NCI-H1105 treated with DMSO at 0.1 percent for 48 hours (cell line): ENCODE measurements around the gene MBL2.
A peak's percentile ranks its signal among the peaks of the same experiment; 100 is the strongest.

Source experiments
- DNase-seq: peaks from one replicate; lab custom pipeline; 2025; lab: John Stamatoyannopoulos, UW

The MBL2 gene

DNA sequence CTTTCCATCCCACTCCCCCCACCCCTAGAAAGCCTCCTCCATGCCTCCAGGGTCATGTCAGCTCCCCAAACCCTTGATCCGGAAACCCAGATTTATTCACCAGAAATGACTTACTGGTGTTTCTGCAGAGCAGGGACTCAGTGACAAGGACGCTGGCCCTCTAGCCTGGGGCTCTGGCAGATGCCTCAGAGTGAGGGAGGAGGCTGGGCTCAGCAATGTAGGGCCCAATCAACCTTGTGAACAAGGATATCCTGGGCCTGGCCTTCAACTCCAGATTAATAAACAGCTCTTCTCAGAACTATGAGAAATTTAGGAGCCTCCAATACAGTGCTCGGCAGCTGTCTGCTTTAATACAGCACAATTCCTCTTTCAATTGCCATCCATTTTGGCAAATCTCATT lies at the start of gene MBL2:
Gene MBL2 (minus strand): TSS at position 162 of the 400 bp plus-strand sequence. CDS start 1,149 bp downstream, outside the sequence.
- DNase-seq = no peak

DNA sequence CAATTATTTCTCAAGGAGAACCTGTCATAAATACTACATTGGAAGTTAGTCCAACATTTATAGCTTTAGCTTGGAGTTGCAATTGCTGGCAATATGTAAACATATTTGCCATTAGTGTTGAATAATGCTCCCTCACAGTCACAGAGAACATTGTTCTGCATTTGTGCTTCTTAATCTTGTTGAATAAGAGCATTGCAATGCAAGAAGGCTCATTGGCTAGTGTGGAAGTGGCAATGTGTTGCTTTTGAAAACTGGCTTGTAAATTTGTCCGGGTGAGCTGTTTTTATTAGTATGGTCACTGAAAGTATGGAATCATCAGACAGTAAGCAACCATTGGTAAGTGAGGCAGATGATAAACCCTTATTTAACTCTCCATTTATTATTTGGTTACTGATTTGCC lies 47.7 kb upstream of the MBL2 start:
- DNase-seq = no peak

DNA sequence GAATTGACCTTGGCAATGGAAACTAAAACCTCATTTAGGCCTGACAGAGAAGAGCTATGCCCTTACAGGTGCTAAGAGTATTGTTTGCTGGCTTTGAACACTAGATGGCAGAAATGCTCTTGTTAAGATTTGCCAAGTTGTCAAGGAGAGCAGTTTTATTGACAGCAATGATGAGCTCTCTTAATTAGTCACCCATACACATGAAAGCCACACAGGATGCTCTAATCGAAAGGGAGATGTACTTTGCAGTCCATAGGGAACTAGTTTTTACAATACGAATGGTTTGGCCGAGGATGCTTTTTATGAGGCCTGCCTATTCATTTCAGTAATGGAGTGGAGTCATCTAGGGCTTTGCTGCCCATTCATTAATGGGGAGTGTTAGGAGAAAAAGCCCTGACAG lies 45.4 kb upstream of the MBL2 start:
- DNase-seq = peak; percentile 10

DNA sequence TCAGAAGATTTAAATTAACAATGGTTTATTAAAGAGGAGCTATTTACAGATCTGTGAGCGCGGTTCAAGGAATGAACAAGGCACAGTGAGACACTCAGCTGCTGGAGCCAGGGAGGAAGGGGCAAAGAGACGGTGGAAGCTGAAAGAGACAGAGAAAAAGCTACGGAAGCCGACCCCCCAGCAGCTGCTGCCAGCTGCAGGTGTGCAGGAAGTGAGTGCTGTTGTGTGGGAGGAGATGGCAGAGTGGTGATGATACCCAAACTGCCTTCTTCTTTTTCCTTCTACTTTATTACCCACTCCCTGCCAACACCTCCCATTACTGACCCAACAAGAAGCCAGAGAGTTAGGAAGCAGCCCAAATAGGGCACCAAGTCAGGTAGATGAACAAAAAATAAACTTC lies 41.9 kb upstream of the MBL2 start:
- no peak for DNase-seq

DNA sequence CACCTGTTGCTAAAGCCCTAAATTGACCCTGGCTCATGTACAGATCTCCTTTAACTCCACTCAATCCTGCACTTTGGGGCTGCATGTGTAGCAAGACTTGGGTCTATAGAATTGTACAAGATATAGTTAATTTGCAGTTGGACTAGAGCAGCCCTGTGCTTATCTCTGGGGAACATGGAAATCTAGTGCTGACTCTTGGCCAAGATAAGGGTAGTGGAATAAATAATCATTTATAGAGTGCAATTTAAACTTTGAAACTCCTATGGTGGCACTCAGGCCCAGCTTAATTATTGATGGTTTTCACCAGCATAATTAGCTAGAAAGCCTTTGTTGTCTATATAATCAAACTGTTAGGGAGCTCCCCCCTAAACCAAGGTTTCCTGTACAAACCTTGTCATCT lies 39.2 kb upstream of the MBL2 start:
- no peak for DNase-seq

DNA sequence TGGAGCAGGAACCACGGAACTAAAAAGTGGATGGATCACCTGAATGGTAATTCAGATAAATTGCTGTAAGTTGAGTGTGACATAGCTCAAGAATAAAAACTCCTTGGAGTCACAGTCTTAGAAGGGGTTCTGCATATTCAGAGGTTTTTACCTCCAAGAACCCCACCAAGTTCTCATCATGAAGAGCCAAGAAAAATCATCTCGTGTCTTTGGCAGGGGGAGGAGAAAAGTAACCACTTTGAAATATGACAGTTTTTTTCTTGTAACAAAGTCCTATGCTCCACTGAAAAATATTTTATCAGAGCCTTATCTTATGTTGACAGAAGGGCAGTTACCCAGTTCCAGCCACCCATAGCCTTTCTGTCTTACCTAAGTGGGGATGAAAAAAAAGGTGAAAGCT lies 38.2 kb upstream of the MBL2 start:
- DNase-seq = no peak

DNA sequence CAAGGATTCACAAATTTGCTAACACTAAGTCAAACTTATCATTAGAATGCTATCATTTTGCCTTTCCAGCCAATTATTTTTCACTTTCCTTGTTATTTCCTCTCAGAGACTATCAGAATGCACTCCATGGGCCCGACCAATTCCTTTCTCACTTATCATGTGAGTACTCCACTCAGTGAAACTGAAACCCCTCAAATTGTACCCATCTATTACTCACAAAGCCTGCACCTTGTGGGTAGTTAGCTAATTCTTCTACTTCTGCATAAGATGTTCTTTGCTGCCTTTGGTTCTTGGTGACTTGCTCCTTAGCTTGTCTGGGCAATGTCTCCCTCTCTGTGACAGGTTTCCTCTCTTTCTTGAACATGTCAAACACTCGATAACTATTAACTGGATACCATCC lies 35.2 kb upstream of the MBL2 start:
- DNase-seq = no peak

DNA sequence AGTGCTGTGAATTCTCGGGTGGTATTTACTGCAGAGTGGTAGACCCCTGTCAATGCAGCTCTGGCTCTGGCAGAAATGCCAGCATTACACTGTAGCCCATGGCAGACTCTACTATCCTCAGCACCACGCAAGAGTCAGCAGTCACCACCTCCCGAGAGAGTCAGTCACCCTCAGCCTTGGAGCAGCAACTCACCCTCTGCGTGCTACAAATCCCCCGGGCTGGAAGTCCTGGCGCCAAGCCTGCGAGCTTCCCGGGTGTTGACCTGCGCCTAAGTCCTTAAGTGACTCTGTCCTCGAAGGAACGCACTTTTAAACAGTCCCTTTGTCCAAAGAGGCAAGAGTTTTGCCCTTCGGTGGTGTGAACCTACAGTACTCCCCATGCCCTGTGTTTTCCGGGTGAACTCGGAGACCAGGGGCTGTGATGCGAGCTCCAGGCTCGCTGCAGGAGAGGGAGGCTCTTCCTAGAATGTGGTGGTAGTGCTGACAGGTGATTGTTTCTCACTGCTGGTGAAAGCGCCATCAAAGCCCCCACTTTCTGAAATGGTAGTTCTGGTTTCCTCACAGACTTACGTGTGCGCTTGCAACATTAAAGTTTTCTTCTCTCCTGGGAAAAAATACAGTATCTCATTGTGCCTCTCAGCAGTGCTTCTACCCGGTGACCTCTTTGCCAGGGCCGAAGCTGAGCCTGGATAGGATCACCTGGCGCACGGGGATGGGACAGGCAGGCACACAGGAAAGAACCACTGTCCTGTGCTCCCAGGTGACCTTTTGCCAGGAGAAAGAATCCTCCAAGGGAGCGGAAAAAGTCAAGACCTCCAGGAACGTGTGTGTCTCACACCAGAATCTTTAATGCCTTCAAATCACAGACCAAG lies 33.1 kb upstream of the MBL2 start:
- DNase-seq = no peak

DNA sequence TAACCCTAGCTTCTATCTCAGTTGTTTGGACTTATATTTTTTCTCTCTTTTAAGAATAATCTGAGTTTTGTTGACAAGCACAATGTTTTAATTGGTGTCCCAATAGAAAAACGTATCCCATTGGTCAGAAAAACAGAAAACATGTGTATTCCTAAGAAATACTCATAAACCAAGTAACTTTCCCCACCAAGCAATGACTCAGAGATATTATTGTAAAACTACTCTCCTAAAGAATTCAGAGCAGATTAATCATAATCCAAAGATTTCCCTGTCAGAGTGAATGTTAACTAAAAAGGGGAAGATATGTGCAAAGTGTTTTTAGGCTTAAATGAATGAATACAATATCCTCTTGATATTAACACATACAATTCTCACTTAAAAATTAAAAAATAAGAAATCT lies 29.4 kb upstream of the MBL2 start:
- DNase-seq = no peak

DNA sequence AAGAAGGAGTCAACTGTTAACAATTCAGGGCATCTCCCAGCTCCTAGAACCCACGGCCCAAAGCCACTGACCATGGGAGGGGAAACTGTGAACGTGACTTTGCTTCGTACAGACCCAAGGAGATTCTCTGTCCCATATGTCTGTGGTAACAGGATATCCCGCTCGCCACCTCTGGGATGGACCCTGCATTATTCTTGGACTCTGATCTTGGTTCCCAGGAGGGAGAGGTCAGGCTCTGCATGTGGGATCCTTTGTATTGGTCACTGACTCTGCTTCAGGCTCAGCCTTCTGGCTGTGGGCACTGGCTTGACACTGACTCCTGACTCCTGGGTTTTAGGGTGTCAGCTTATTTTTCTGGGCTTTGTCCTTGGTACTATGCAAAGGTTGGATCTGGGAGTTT lies 13.5 kb upstream of the MBL2 start:
- no peak for DNase-seq

DNA sequence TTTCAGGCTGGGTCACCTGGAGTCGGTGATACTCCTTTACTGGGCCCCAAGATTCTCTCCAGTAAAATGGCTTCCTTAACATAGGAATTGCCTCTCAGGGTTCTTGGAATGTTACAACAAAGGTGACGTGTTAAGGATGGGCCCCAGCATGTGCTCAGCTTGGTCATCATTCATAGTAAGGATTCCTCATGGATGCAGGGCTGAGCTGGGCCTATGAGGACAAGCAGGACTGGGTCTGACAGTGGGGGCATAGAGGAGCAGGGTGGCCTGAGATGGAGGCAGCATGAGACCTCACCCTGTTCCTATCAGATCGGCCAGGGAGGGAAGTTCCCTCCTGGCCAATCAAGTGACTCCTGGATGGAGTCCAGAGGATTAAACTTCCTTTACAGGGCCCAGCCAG lies 12.8 kb upstream of the MBL2 start:
- DNase-seq = no peak

DNA sequence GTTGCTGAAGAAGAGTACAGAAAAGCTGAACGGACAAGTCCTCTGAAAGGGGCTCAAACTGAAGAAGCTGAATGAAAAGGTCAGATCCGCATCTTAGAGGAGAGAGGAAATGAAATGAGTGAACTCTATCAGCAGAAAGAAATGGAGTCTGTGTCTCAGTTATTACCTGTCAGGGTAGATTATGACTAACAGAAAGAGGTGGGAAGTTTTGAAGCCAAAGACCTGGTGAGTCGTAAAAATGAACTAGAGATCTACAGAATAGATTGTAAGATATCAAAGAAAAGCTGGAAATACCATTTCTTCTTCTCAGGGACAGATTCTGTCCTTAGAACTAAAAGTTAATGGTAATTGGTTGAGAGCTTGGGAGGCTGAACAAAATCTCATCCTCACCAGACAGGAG lies 11.1 kb upstream of the MBL2 start:
- no peak for DNase-seq

DNA sequence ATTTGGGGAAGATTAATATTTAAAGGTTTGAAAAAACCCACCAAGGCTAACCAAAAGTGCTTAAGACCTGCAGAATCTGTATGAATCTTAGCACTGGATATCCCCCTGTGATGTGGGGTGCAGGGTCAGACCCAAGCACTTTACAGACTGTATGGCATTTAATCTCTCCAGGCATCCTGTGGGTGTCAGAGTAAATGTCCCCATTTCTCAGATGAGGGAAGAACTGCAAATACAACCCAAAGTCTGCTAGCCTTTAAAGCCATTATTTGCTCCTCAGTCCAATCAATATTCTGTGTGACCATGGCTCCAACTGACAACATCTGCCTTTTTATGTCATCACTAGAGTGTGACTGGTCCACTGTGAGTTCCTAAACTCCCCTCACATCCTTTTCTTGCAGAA lies 10.0 kb upstream of the MBL2 start:
- no peak for DNase-seq

DNA sequence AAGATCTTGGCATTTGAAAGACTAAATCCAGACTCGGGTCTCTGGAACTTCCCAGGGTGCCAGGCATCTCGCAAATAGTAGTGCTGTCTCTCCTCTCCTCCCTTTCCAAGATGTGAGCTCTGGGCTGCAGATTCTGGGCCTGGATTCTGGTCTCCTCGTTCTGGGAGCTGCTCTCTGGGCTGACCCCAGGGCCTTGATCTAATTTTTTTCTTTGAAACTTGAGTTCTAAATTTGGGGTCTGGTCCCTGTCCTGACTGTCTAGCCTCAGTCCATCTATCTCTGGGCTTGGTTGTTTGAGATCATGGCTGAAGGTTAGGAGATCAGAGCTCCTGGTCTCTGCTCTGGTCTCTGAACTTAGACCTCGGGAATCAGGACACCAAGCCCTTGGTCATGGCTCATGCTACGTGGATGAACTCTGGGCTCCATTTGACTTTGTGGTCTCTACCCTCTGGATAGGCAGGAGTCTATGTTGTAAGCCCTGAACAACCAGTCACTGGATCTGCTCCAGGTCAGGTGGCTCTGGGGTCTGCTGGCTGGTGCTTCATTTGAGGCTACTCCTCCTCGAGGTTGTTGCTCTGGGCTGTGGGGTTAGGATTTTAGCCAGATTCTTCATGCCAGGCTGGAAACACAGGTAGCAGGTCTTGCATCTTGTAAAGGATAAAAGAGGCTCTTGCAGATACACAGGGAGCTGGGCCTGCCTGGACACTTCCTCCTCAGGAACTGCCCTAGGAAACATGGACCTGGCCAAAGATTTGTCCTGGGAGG lies 8.0 kb upstream of the MBL2 start:
- no peak for DNase-seq

DNA sequence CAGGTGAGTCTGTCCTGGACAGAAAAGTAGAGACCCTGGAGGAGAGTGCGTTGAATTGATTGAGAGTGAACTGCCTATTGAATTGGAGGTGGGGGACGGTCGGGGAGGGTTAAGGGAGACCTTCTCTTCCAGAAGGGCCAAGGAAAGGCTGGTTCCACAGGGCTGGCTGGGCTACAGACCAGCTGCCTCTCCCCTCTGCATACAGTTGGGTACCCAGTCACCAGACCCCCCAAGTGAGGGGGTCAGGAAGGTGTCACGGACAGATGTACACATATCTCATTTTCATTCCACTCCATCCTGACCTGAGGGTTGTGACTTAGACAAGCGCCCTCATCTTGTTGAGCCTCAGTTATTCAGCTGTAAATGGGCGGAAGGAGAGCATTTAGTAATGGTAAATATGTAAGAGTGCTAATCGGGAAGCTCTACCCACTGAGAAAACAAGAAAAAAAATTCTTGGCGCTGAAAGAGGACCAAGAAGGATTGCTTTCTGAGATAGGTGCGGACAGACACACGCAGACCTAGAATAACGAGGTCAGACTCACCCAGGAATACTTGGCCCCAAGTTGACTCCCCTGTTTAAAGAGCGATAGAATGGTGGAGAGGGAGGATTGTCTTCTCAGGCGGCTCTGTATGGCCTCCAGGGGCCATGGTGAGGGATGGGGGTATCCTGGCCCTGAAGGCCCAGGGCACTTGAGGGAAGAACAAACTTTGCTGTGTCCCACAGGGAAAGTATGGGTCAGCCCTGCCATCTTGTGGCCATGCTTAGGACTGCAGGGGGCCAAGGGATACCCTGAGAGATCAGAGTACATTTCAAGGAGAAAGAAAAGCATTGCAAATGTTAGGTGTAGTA lies 7.2 kb upstream of the MBL2 start:
- DNase-seq = no peak

DNA sequence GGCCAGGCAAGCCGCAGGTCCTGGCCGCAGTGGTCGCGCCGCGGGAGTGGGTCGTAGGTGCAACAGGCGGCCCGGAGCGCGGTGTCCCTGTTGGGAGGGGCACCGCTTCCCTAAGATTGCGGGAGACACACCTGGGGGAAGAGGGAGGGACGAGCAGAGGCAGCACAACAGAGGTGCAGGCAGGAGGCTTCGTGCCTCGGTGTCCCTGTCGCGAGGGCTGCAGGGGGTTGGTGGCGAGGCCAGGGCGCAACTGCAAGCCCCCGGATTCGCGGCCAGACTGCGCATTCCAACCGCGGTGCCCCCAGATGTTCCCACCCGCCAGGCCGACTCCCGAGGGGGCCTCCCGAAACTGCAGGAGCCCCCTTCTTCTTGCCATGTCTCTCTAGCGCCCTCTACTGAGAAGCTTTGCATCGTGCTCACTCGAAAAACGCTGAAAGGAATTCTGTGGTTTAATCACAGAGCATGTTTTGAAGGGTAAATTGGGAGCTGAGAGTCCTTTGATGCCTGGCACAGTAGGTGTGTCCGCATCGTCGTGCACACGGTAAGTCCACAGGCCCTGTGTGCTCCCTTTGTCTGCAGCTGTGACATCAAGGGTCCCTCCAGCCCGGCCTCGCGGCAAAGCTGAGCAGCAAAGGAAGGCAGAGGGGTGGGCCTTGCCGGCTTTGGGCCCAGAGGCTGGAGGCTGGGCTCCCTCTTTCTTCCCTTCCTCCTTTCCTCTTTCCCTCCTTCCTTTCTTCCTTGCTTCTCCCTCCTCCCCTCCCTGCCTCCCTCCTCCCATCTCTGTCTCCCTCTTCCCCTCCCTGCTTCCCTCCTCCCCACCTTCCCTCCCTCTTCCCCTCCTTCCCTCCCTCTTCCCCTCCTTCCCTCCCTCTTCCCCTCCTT lies 6.2 kb upstream of the MBL2 start:
- DNase-seq = no peak

DNA sequence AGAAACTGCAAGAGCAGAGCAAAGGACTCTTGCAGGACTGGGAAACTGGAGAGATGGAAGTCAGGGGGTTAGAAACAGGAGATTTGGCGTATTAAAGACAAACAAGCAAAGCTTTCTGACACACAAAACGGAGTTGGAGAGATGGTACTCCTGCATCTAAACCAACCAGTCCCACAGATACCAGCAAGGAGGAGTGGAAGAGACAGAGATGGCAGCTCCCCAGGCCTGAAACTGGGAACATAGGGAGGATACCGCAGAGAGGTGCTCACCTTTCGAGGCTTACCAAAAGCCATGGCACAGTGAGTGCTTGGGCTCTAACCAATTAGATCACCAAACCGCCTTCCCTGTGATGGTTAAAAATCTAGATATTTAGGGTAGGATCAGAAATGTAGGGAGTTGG lies 4.8 kb upstream of the MBL2 start:
- no peak for DNase-seq

DNA sequence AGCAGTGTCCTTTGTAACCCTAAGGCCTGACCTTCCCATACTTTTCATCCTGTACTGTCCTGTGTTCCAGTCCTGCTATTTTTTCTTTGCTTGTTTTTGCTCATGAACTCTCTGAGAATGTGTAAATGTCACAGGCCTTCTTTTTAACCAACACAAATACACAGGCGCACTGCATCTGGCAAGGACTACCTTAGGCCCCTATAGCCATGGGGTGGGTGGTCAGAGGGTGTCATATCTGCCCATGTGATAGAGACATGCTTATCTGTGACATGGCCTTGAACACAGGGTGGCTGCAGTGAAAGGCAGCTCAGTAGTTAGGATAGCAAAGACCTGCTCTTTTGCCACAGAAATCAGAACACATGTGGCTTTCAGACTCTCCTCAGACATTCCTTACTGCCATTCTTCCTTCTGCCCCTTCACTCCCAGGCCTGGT lies 3.9 kb upstream of the MBL2 start:
- DNase-seq = no peak

DNA sequence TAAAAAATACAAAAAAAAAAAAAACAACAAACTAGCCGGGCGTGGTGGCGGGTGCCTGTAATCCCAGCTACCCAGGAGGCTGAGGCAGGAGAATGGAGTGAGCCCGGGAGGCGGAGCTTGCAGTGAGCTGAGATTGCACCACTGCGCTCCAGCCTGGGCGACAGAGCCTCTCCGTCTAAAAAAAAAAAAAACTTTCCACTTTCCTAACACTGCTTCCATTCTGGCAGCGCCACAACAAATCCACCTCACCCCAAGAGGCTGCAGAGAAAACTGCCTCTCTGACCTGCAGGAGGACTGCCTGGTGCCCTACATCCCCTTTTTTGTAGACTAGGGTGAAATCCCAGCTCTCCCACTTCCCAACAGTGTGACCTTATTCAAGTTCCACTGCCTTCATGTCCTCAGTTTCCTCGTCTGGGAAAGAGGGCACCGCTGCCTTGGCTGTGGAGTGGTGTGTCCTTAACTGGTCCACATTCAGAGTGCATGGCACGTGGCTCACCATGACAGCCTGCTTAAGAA lies 2.6 kb upstream of the MBL2 start:
- no peak for DNase-seq

DNA sequence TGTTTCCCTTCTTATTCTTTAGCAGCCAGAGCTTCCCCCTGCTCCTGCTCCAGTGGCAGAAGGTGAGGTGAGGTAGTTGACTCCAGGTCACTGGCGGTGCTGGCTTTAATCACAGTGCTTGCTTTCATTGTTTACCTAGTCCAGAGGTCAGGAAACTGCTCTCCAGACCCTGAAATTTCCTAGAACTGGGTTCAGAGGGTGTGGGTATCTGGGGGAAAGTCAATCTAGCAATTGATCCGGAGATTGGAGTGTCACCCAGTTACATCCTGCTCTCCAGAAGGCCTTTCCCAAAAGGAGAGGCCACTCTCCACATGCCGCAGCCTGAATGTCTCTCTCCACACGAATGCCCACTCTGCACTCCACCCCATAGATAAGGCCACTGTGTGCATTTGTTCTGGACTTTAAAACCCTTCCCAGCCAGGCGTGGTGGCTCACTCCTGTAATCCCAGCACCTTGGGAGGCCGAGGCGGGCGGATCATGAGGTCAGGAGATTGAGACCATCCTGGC lies 2.1 kb upstream of the MBL2 start:
- DNase-seq = no peak

DNA sequence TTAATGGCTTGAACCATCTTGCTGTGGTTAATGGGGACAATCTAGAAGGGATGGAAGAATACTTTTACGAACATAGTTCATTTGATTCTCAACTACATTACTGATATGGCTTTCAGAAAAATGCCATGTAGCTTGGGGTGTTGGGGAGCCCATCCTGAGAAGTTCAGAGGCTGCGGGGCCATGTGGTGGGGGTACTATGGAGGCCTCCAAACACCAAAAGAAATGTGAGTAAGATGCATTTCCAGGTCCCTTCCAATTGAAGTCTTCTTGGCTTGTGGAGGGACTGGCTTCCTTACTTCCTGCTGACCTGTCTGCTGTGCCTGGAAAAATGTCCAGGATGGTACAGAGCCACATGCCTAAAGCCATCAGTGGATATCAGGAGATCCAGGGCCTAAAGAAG lies 1.6 kb upstream of the MBL2 start:
- no peak for DNase-seq
